OCI-LY3 (cell line): ENCODE measurements around the gene GIPC2.
"Not testable (repeated sequence)": the region's sequence is repeated elsewhere in the genome, so short reads cannot be mapped to it uniquely, and the experiment has no call there.

ENCODE experiments used
- CTCF ChIP-seq: fragments of 200-600, 300-600 bp; sonication (generic); IDR thresholded peaks from 2 replicates; pipeline ENCODE4 v1.5.1; 2014; ENCODE audit warnings: antibody characterized with exemption, low read length, low read depth
- EZH2phosphoT487 ChIP-seq: fragments of 200-600 bp; shearing (Covaris generic); IDR thresholded peaks from 2 replicates; pipeline ENCODE4 v1.6.1; 2018; ENCODE audit warnings: antibody characterized with exemption, mixed run types, low read depth

- TF ChIP-seq CTCF, EZH2phosphoT487: not testable (repeated sequence)
Observed at GRCh38 chr1:78109659-78110058, 63.9 kb downstream of the GIPC2 start.
